H1 (cell line): ENCODE results near the gene UBAC1. TPM values are rescaled to one million over a fixed set of nuclear protein-coding genes. Genes with fewer than 3 reads are reported as not detected.

ENCODE experiments used
- CTCF ChIA-PET: fragments of 300-600 bp; sonication (Branson Sonifier 250); formaldehyde crosslinking; loops from one replicate; lab custom pipeline; 2021; ENCODE audit not compliant: partially characterized antibody; lab: Charles Lee
- POLR2A ChIA-PET: fragments of 300-600 bp; sonication (Branson Sonifier 250); formaldehyde crosslinking; loops from one replicate; lab custom pipeline; 2021; ENCODE audit warnings: inconsistent platforms; ENCODE audit not compliant: partially characterized antibody; lab: Charles Lee
- DNase-seq, 2 experiments: peaks; one replicate each; pipeline versions ENCODE4 v3.0.0 to v3.0.0-alpha.2; 2010 to 2022; ENCODE audit warnings: low spot score in 2 of 2, low read depth in 1 of 2, mixed read lengths in 1 of 2
- FAIRE-seq: peaks from 2 replicates; lab custom pipeline; 2011; peaks lifted over from hg19 to GRCh38; lab: Jason Lieb, UNC
- H2AFZ ChIP-seq: 2 replicates; pipeline ENCODE4 v1.8.1; 2012; ENCODE audit warnings: low read length, inconsistent platforms
- H2AK5ac ChIP-seq: 2 replicates; pipeline ENCODE4 v1.6.1; 2013; ENCODE audit warnings: low read depth, low read length
- H2BK120ac ChIP-seq: replicated peaks from 2 replicates; pipeline ENCODE3; 2013; ENCODE audit warnings: low read depth, low read length, inconsistent platforms
- H2BK12ac ChIP-seq: 2 replicates; pipeline ENCODE4 v1.6.1; 2013; ENCODE audit warnings: low read depth, low read length
- H2BK15ac ChIP-seq: 2 replicates; pipeline ENCODE4 v1.6.1; 2013; ENCODE audit warnings: low read length
- H2BK20ac ChIP-seq: 2 replicates; pipeline ENCODE4 v1.6.1; 2013; ENCODE audit warnings: low read length
- H2BK5ac ChIP-seq: 2 replicates; pipeline ENCODE4 v1.6.1; 2013; ENCODE audit warnings: low read depth, low read length
- H3K14ac ChIP-seq: 2 replicates; pipeline ENCODE4 v1.6.1; 2013; ENCODE audit warnings: inconsistent platforms; ENCODE audit not compliant: insufficient read length
- H3K18ac ChIP-seq: 2 replicates; pipeline ENCODE4 v1.6.1; 2013; ENCODE audit warnings: low read length; ENCODE audit errors: extremely low read depth
- H3K23ac ChIP-seq: 2 replicates; pipeline ENCODE4 v1.6.1; 2013; ENCODE audit warnings: inconsistent platforms; ENCODE audit not compliant: insufficient read length
- H3K23me2 ChIP-seq: 2 replicates; pipeline ENCODE4 v1.6.1; 2013; ENCODE audit warnings: low read depth, low read length
- H3K27ac ChIP-seq: 2 replicates; pipeline ENCODE4 v1.6.1; 2011; ENCODE audit warnings: low read depth, low read length, inconsistent platforms
- H3K27me3 ChIP-seq, 4 experiments: replicated peaks in 1 of 4; 1 replicate in 1 of 4; 2 replicates in 3 of 4; pipeline versions ENCODE4 v1.6.1 to v1.8.1; 2011 to 2013; ENCODE audit warnings: low read length in 3 of 4, mild to moderate bottlenecking in 3 of 4, inconsistent platforms in 2 of 4, mixed read lengths in 2 of 4, moderate library complexity in 1 of 4; ENCODE audit not compliant: control insufficient read depth in 3 of 4, insufficient read depth in 3 of 4; ENCODE audit errors: extremely low read depth in 1 of 4
- H3K36me3 ChIP-seq, 4 experiments: 2 replicates each; pipeline versions ENCODE4 v1.6.1 to v1.8.1; 2011 to 2013; ENCODE audit warnings: mild to moderate bottlenecking in 4 of 4, low read length in 3 of 4, moderate library complexity in 2 of 4, control low read depth in 1 of 4, inconsistent platforms in 1 of 4; ENCODE audit not compliant: insufficient read depth in 4 of 4, control insufficient read depth in 2 of 4
- H3K4ac ChIP-seq: replicated peaks from 2 replicates; pipeline ENCODE3; 2013; ENCODE audit warnings: low read length, low read depth, mixed read lengths, inconsistent platforms; ENCODE audit not compliant: insufficient read length
- H3K4me1 ChIP-seq, 4 experiments: replicated peaks in 1 of 4; 1 replicate in 1 of 4; 2 replicates in 3 of 4; pipeline versions ENCODE4 v1.6.1 to v1.8.1; 2011 to 2013; ENCODE audit warnings: low read length in 3 of 4, inconsistent platforms in 2 of 4, mixed read lengths in 1 of 4; ENCODE audit not compliant: insufficient read depth in 4 of 4, control insufficient read depth in 3 of 4
- H3K4me2 ChIP-seq, 2 experiments: 2 replicates each; pipeline versions ENCODE4 v1.6.1 to v1.8.1; 2011 to 2013; ENCODE audit warnings: low read depth in 2 of 2, low read length in 2 of 2, control low read depth in 1 of 2, inconsistent platforms in 1 of 2, mild to moderate bottlenecking in 1 of 2; ENCODE audit not compliant: insufficient read depth in 1 of 2
- H3K4me3 ChIP-seq, 4 experiments: fragments of 200-600, 300-600 bp in 1 of 4; sonication (generic), shearing (Covaris generic), sonication (Bioruptor Twin) in 1 of 4; 2 replicates each; pipeline versions ENCODE4 v1.5.1 to v1.8.1; 2011 to 2016; ENCODE audit warnings: low read length in 4 of 4, low read depth in 3 of 4, control low read depth in 2 of 4, inconsistent platforms in 2 of 4, mild to moderate bottlenecking in 2 of 4, mixed read lengths in 1 of 4, moderate library complexity in 1 of 4; ENCODE audit not compliant: insufficient read depth in 2 of 4; ENCODE audit errors: extremely low read depth in 1 of 4
- H3K56ac ChIP-seq: replicated peaks from 2 replicates; pipeline ENCODE3; 2013; ENCODE audit warnings: low read depth, mild to moderate bottlenecking, mixed read lengths, low read length, inconsistent platforms; ENCODE audit not compliant: insufficient read length
- H3K79me1 ChIP-seq: 2 replicates; pipeline ENCODE4 v1.6.1; 2013; ENCODE audit warnings: low read depth, low read length, control low read depth
- H3K79me2 ChIP-seq, 2 experiments: 2 replicates each; pipeline versions ENCODE4 v1.6.1 to v1.8.1; 2012 to 2013; ENCODE audit warnings: low read length in 2 of 2, mild to moderate bottlenecking in 2 of 2, inconsistent platforms in 1 of 2; ENCODE audit not compliant: insufficient read depth in 2 of 2, control insufficient read depth in 1 of 2
- H3K9ac ChIP-seq, 4 experiments: replicated peaks in 1 of 4; 1 replicate in 1 of 4; 2 replicates in 3 of 4; pipeline versions ENCODE4 v1.6.1 to v1.8.1; 2011 to 2013; ENCODE audit warnings: low read depth in 3 of 4, low read length in 3 of 4, control low read depth in 2 of 4, mild to moderate bottlenecking in 2 of 4, moderate library complexity in 2 of 4, inconsistent platforms in 1 of 4; ENCODE audit errors: extremely low read depth in 1 of 4
- H3K9me3 ChIP-seq, 2 experiments: 2 replicates each; pipeline versions ENCODE4 v1.6.1 to v1.8.1; 2012 to 2013; ENCODE audit warnings: mild to moderate bottlenecking in 2 of 2, moderate library complexity in 2 of 2, control low read depth in 1 of 2, inconsistent platforms in 1 of 2, low read depth in 1 of 2, low read length in 1 of 2, mixed read lengths in 1 of 2; ENCODE audit not compliant: insufficient read depth in 2 of 2
- H4K20me1 ChIP-seq, 2 experiments: replicated peaks in 1 of 2; 2 replicates each; pipeline versions ENCODE3 to v1.8.1; 2011 to 2013; ENCODE audit warnings: inconsistent platforms in 2 of 2, low read length in 2 of 2, mild to moderate bottlenecking in 1 of 2; ENCODE audit not compliant: insufficient read depth in 2 of 2, control insufficient read depth in 1 of 2
- H4K5ac ChIP-seq: 2 replicates; pipeline ENCODE4 v1.6.1; 2013; ENCODE audit warnings: low read length, low read depth, mixed read lengths, inconsistent platforms; ENCODE audit not compliant: insufficient read length
- H4K8ac ChIP-seq: 2 replicates; pipeline ENCODE4 v1.8.0; 2013; ENCODE audit warnings: mild to moderate bottlenecking, moderate library complexity, low read length, inconsistent platforms; ENCODE audit not compliant: insufficient read depth; ENCODE audit errors: extremely low read depth
- H4K91ac ChIP-seq: replicated peaks from 2 replicates; pipeline ENCODE3; 2013; ENCODE audit warnings: low read length, mixed read lengths, inconsistent platforms; ENCODE audit not compliant: insufficient read length
- HDAC2 ChIP-seq, 2 experiments: fragments of 300-600 bp in 1 of 2; sonication (generic) in 1 of 2; IDR thresholded peaks; 2 replicates each; pipeline ENCODE4 v1.6.1; 2011 to 2012; ENCODE audit warnings: low read depth in 2 of 2, low read length in 2 of 2, mild to moderate bottlenecking in 2 of 2, moderate library complexity in 2 of 2, borderline replicate concordance in 1 of 2, inconsistent platforms in 1 of 2
- PHF8 ChIP-seq: fragments of 200-600 bp; sonication (generic); conservative IDR thresholded peaks from 2 replicates; pipeline ENCODE4 v1.7.1; 2012; ENCODE audit warnings: low read depth, mild to moderate bottlenecking, inconsistent platforms, low read length, moderate library complexity
- whole genome bisulfite sequencing, 2 experiments: shearing (Covaris generic) in 1 of 2; methylation state at CpG; one replicate each; pipeline versions ENCODE4 v1.1.6 to v1.1.7; 2013 to 2015; ENCODE audit warnings: low lambda C conversion rate in 2 of 2, mixed read lengths in 2 of 2, inconsistent platforms in 1 of 2, low coverage in 1 of 2, missing lambda C conversion rate in 1 of 2; ENCODE audit not compliant: insufficient replicate concordance in 2 of 2, insufficient coverage in 1 of 2, insufficient read length in 1 of 2; ENCODE audit errors: extremely low coverage in 1 of 2, missing lambda C conversion rate in 1 of 2; 5-methylcytosine and 5-hydroxymethylcytosine counted together
- polyA plus RNA-seq, 7 experiments: library from polyadenylated mRNA; depleted of rRNA in 3 of 7; stranded (reverse) in 5 of 7; unstranded in 2 of 7; fragments of >200 nt in 5 of 7; fragments of 200-250 nt in 2 of 7; gene quantifications; 1 replicate in 5 of 7; 2 replicates in 1 of 7; 4 replicates in 1 of 7; pipeline versions ENCODE4 v1.2.1 to v1.2.3, GENCODE V29; 2011 to 2013; ENCODE audit warnings: missing spikeins in 2 of 7, mixed read lengths in 2 of 7
- total RNA-seq: library from RNA; stranded (reverse); fragmentation: NEBNext Ultra II Directional; extraction: Animal tissue kit (Norgen Biotek cat#: 25700); gene quantifications from 2 replicates; pipeline ENCODE4 v1.2.1, GENCODE V29; 2021

The UBAC1 gene
- total and polyA plus RNA-seq, 2 of the 8 experiments (the other 6 are each of a cell fraction or from before 2014, with no cell fraction given) = 59.3 to 85.2 TPM

DNA sequence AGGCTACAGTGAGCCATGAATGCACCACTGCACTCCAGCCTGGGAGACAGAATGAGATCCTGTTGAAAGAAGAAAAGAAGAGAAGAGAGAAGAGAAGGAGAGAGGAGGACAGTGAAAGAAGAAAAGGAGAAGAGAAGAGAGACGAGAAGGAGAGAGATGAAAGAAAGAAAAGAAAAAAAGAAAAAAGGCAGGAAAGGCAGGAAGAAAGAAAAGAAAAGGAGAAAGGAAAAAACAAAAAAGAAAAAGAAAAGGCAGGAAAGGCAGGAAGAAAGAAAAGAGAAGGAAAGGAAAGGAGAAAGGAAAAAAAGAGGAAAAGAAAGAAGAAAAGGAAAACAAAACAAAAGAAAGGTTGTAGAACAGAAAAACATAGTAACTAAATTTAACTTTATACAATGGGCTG lies 68.1 kb downstream of the UBAC1 start:
- Histone ChIP-seq H4K5ac (no peak overlapping the region), H3K4me2 (no peak overlapping the region; a peak in 1 of 4 replicates), H4K8ac (no peak overlapping the region), H2BK5ac (no peak overlapping the region), H2BK120ac (no peak overlapping the region), H3K56ac (no peak overlapping the region), H3K14ac (no peak overlapping the region), H2BK15ac (no peak overlapping the region), H2BK20ac (no peak overlapping the region), H3K23ac (no peak overlapping the region), H3K4me3 (no peak overlapping the region), H3K36me3 (no peaks in the 10 kb centered on the region), H3K79me1 (peaks cover 25% of the 10 kb centered on the region), H2AFZ (no peak overlapping the region), H4K20me1 (peaks cover 42 to 51% of the 10 kb centered on the region in 2 experiments), H3K4me1 (peaks cover 0 to 36% (median 26%) of the 10 kb centered on the region in 4 experiments; a peak in 6 of 7 replicates), H3K27me3 (no peaks in the 10 kb centered on the region), H2BK12ac (no peak overlapping the region), H3K23me2 (no peaks in the 10 kb centered on the region), H3K18ac (no peak overlapping the region), H3K4ac (no peak overlapping the region), H3K9me3 (no peaks in the 10 kb centered on the region), H3K79me2 (peaks cover 62 to 100% of the 10 kb centered on the region in 2 experiments), H4K91ac (no peak overlapping the region), H2AK5ac (no peak overlapping the region), H3K9ac (no peak overlapping the region), H3K27ac (no peak overlapping the region)
- 58 to 100% methylated on average over 1 of the region's 1 CpG for WGBS, 2 experiments
- ChIA-PET POLR2A (no interaction called here), CTCF (no interaction called here)
- no peak for DNase-seq
- FAIRE-seq = no peak
- no peak for TF ChIP-seq PHF8
- no peak for TF ChIP-seq HDAC2 (IDR thresholded peaks at IDR 0.05; ENCODE audit: borderline replicate concordance in 1 of 2, low read depth in 2 of 2, low read length in 2 of 2)
